ENCODE results near the gene ANKRD65.
"Not testable (repeated sequence)": the region's sequence is repeated elsewhere in the genome, so short reads cannot be mapped to it uniquely, and the experiment has no call there.

Gene ANKRD65

DNA sequence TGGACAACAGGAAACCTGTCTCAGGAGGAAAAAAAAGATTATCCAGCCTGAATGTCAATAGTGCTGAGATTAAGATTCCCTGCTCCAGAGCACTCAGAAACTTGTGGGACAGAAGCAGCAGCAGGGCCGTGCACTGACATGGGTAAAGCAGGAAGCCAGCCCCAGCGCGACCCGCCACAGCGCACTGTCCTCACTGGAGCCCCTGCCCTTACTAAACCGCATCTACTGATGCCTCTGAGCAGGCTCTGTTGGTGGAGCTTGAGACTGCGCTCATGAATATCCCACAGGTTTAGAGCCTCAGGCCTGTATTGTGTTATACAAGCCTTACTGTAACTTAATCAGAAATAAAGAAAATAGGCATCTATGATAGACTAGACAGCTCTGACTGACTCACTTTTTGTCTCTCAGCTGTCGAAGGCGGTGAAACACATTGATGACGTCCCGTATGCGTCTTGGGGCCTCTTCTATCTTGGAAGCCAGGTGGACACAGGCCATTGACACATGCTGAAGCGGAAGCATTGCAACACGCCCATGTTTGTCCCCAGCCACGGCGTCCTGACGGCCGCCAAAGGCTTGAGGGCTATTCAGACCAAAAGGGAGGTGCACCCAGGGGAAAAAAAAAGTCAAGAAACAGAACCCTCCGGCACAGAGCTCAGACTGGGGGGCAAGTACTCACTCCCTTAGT is 23.1 kb downstream of the ANKRD65 start:
- no peak for DNase-seq (ENCODE audit: low read depth in 2 of 2)

DNA sequence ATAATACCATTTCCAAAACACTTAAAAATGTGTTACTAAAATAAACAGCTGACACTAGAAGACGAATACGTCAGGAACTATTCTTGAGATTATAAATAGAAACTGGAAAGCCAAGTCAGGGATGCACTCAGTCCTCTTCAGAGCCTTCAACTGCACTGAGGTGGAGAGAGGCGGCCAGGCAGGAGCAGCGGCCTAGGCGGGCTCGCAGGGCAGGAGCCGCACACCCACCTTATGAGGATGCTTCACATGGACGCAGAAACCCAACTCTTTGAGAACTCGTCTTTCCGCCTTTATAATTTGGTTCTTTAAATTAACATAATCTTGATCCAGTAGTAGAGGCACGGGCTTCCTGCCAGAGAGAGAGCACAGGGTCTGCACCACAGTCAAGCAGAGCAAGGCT is 25.9 kb downstream of the ANKRD65 start:
- no peak for DNase-seq (ENCODE audit: low read depth in 2 of 2)

DNA sequence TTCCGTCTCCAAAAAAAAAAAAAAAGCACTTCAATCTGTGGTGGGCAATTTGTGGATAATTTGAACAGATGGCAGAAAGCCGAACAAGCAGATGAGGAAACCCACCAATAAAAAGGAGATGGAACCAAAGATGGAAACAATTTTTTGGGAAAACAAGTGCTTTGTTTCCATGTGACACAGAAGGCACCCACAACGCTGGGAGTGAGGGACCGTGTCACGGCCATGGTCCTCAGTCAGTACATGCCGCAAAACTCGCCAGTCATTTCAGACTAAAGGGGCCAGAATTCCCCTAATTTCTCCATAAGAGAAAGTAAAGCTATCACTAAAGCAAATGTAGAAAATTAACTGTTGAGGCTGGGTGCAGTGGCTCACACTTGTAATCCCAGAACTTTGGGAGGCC is 27.0 kb downstream of the ANKRD65 start:
- no peak for DNase-seq (ENCODE audit: low read depth in 2 of 2)

DNA sequence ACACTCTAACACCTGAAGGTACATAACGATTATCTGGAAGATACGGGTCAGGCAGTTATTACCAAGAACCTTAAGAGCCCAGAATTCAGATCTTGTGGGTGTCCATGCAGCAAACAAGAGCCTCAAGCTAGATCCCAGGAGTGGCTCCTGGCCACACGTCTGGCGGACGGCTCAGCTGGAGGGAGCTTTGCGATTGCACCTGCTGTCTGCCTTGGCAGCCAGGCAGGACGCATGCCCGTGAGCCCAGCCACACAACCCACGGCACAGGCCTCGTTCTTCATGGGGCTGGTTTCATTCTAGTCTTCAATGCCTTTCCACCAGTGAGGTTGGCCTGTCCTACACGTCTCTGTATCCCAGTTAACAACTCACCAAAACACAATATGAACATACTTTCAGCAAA is 27.6 kb downstream of the ANKRD65 start:
- DNase-seq (ENCODE audit: low read depth in 2 of 2): no peak

DNA sequence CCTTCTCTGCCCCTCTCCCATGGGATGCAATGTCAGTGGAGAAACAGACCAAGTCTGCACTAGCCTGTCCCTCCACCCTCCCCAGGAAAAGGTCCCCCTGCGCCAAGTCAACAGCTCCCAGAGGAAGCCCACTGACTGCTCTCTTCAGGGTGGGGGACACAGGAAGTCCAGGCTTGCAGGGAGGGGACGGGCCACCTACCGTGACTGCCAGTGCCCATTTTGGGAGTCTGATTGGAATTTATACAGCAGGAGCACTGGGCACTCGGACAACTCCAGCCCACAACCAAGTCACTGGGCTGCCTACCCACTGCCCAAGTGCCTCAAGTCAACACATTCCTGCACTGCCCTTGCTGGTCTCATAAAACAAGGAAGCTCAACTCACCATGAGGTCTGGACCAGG is 28.1 kb downstream of the ANKRD65 start:
- no peak for DNase-seq (ENCODE audit: low read depth in 2 of 2)

DNA sequence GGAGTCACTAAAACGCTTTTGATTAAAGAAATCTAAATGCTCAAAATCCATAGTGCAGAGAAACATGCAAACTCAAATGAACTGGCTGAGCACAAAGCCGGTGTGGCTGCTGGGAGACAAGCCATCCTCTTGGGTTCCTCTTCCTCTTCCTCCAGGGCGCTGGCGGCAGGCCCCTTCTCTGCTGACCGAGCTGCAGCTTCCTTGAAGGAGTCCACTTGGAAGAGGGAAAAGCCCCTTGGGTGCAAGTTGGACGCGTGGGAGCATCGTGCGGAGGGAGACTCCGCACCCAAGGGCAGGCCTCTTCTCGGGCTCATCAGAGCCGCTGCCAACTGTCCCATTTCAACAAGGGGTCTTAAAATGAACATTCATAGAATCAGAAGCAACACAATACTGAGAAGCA is 29.9 kb downstream of the ANKRD65 start:
- no peak for DNase-seq (ENCODE audit: low read depth in 2 of 2)

DNA sequence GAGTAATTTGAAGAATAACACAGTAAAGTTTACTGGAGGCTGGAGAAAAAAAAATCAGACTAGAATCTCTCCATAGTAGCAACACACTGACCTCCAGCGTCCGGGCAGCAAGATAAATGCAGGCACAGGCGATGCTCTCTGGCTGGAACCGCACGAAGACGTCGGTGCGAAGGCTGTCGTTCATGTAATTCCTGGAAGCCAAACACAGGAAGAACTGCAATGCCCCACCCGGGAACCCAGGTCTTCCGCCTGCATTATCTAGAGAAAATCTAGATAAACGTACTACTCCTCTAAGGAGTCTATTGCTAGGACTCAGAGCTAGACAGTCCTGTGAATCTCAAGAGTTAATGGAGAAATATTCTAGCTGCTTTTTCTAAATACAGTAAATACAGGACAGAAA is 30.4 kb downstream of the ANKRD65 start:
- DNase-seq (ENCODE audit: low read depth in 2 of 2): no peak

DNA sequence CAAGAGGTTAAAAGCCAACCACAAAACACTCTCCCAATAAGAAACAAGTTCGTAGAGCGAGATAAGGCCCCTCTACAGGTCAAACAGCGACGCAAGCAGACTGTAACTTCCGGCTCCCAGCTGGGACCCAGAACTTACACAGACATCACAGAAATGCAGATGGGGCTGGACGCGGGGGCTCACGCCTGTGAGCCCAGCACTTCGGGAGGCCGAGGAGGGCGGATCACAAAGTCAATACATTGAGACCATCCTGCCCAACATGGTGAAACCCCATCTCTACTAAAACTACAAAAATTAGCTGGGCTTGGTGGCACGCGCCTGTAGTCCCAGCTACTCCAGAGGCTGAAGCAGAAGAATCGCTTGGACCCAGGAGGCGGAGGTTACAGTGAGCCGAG is 33.0 kb downstream of the ANKRD65 start:
- DNase-seq (ENCODE audit: low read depth in 2 of 2): no peak

DNA sequence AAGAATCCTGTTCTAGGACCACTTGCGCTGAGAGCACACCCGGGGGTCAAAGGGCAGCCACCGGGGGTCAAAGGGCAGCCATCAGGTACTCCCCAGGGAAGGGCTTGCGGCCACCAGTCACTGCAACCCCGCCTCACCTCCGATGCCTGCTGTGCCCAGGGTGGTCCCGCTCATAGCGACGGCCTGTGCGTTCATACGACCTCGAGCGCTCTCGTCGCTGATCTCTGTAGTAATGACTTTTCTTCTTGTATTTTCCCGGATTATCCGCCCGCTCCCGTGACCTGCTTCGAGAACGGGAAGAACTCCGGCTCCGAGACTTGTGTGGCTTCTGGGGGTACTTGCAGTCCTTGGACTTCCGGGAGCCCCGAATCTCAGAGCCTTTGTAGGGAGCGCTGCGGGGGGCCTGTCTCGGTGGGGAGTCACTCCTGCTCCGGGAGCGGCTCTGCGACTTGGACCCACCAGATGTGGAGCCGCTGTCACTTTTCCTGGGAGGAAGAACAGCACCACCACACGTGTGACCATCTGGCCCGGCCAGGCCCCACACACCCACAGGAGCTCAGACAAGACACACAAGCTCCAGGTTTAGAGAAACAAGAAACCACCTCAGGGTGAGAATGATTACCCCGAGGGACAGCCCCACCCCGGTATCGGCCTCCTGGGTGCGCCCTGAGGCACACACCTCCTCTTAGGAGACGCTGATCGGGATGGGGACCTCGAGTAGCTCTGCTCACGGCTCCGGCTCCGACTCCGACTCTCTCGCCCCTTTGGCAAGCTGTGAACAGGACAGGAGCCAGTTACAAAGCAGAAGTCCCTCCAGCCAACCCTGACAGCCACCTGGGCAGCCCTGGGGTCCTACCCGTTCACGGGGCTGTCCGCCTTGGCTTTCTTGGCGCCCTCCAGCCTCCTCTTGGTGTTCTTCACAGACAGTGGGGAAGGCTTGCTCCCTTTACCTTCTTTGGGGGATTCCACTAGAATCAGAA is 33.7 kb downstream of the ANKRD65 start:
- DNase-seq (ENCODE audit: low read depth in 2 of 2): no peak

DNA sequence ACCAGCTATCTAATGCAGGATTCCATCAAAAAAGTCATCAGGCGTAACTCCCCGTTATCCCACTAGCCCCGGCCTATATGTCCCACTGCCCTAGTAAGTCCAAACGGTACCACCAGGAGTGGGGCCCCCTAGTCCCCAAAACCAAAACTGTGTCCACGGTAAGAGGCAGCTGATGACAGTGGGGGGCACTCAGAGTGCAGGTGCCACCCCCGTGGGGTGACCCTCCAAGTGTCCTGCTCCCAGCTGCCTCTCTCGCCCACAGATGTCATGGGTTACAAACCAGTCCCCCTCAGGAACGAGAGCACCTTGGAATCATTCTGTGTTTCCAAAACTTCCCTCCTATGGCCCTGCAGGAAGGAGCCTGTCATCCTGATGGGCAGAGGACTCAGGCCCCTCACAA is 35.1 kb downstream of the ANKRD65 start:
- no peak for DNase-seq (ENCODE audit: low read depth in 2 of 2)

DNA sequence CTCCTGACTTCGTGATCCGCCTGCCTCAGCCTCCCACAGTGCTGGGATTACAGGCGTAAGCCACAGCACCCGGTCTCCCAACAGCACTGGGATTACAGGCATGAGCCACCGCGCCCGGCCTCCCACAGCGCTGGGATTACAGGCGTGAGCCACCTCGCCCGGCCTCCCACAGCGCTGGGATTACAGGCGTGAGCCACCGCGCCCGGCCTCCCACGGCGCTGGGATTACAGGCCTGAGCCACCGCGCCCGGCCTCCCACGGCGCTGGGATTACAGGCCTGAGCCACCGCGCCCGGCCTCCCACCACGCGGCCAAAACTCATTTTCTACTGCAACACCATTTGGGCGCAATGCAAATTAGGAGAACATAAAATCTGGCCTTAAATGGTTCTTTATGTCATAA is 35.7 kb downstream of the ANKRD65 start:
- not testable (repeated sequence) for DNase-seq (ENCODE audit: low read depth in 2 of 2)

DNA sequence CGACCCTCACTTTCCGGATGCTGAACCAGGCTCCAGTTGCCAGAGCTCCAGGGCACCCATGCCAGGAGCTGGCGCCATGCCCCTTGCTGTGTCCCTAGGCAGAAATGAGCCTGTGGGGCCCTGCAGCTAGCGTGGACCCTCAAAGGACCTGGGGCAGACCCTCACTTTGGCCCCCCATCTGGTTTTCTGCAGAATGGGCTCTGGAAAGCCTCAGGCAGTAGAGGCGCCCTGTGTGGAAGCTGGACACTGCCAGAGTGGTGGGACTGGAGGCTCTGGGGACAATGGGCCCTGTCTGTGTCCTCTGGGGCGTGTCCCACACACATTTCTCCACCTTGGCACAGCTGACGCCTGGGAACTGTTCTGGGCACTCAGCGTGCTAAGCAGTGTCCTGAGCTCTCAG is 39.8 kb downstream of the ANKRD65 start:
- no peak for DNase-seq (ENCODE audit: low read depth in 2 of 2)

DNA sequence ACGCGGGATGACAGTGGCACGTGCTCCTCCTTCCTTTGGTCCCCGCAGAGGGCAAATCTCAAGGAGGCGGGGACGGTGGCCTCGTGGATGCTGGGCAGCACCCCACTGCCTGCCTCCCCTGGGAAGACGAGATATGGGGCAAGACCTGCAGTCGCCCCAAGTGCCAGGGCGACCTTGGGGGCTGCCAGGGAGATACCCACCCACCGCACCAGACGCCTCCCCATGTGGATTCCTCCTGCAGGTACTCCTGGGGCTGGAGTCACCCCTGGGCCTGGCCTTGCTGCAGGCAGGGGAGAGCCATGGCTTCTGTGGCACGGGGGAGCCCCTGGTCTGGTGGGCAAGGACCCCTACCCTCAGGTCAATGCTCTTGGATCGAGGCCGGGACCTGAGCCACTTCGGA is 40.2 kb downstream of the ANKRD65 start:
- no peak for DNase-seq (ENCODE audit: low read depth in 2 of 2)

DNA sequence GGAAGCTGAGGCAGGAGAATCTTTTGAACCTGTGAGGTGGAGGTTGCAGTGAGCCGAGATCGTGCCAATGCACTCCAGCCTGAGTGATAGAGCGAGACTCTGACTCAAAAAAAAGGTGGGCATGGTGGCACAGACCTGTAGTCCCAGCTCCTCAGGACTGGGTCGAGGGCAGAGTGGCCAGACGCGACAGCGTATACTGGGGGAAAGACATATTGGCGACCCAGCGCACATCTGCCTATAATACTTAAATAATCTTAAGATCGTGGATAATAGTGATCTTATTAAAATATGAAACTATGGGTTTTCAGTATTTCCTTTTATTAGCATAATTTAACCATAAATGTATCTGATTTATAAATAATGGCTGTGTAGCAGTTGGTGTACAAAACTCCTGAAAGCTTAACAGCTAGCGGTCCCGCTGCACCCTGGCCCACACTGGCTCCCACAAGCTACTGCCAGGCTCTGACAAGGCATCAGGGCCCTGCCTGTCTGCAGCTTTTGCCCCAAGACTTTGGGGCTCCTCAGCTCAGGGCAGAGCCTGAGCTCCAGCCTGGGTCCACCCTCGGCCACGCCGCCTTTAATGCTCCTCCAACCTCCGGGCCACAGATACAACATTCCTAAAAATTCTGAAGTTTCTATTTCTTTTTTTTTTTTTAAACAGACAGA is 43.4 kb downstream of the ANKRD65 start:
- DNase-seq (ENCODE audit: low read depth in 2 of 2): no peak

DNA sequence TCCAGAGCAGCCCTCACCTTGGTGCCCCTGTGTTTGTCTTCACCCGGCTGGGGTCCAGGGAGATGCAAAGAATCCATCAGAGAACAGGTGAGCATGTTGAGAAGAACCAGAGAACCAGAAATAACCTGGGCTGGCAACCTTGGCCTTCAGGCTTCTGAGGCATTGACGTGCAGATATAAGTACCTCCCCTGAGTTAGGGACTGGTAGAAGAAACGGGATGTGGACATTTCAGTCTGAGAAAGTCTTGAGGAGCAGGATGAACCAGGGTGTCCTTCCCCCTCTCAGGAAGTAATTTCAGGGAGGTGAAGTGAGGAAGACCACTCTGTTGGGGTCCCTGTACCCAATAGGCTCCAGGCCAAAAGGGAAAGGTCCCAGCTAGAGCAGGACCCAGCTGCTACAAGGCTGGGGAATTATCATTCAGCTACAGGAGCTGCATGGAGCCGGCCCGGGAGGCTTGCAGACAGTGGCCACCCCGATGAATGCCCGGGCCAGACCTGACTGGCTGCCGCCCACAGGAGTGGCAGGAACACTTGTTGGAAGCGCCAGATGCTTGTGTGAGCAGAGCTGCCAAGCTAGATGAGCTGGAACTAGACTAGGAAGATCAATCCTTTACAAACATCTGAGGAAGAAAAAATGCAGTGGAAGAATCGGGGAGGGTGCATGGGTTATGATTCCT is 44.4 kb downstream of the ANKRD65 start:
- no peak for DNase-seq (ENCODE audit: low read depth in 2 of 2)

DNA sequence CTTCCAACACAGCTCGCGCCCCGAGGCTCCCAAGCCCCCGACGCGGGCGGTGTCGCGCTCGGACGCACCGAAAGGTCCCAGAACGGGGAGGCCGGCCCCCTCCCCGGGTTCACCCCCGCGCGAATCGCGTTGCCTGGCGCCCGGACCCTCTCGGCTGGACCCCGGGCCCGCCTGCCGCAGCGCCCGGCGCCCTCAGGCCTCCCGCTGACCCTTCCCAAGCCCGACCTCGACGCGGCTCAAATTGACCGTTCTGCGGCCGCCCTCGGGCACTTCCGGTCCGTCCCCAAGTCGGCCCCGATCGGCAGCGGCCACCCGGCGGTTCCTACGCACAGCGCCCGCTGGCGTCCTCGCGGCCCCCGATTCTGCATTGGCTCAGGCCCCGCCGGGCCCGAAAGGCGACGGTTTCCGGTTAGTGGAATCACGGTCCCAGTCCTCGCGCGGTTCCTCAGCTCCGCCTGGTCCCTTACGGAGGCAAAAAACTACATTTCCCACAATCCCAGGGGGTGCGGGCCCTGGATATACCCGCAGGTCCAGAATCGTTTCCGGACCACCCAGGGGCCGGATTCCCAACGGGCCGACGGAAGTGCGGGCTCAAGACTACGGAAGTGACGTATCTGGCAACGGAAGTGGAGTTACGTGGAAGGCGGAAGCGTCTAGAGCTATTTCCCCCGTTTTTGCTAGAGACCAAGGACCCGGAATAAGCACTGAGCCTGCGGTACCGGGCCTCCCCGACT is 46.0 kb downstream of the ANKRD65 start, which contains the start of gene AURKAIP1:
Gene AURKAIP1 (minus strand): TSS at position 279 of the 734 bp plus-strand sequence. CDS start 451 bp downstream, outside the sequence.
- peak; percentile 100 for DNase-seq (ENCODE audit: low read depth in 2 of 2)

DNA sequence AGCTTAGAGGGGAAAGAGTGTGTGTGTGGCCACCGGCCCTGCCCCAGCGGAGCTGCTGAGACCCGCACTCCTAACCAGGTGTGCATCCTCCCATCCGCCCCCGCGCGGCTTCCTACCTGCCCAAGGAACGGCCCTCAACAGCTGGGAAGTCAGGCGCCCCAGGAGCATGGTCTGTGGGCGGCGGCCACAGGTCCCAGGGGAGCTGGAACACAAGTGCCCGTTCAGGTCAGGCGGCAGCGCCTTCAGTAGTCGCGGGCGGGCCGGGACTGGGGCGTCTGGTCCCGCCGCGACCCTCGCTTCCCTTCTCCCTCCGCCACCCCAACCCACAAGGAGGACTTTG is 46.5 kb downstream of the ANKRD65 start:
- DNase-seq (ENCODE audit: low read depth in 2 of 2): no peak

DNA sequence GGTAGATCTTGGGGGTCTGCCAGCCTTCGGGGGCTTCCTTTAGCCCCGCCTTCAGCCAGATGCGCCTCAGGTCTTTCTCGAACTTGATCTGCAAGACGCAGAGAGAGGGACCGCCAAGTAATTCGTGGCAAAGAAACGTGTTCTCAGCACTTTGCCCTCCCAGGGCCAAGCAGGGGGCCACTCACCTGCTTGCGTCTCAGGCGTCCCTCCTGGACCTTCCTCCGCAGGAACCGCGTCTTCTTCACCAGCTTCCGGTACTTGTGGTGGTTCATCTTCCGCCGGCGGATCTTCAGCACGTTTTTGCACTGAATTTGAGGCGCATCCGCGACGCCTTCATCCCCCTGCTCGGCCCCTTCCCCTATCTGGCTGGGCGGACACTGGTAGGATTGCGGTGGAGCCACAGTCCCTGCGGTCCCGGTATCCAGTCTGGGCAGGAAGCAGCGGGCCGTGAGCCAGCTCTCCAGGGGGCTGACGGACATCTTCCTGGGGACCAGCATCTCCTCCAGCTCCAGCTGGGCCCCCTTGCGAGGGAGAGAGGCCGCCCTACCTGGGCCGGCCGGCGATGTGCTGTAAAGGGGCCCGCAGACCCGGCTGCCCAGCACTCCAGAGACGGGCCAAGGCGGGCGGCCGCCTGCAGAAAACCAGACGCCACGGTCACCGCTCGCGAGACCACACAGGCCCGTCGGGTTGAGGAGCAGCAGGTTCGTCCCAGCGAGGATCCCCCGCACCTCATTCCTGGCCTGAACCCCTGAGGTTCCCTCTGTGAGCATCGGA is 47.1 kb downstream of the ANKRD65 start:
- DNase-seq (ENCODE audit: low read depth in 2 of 2): no peak

DNA sequence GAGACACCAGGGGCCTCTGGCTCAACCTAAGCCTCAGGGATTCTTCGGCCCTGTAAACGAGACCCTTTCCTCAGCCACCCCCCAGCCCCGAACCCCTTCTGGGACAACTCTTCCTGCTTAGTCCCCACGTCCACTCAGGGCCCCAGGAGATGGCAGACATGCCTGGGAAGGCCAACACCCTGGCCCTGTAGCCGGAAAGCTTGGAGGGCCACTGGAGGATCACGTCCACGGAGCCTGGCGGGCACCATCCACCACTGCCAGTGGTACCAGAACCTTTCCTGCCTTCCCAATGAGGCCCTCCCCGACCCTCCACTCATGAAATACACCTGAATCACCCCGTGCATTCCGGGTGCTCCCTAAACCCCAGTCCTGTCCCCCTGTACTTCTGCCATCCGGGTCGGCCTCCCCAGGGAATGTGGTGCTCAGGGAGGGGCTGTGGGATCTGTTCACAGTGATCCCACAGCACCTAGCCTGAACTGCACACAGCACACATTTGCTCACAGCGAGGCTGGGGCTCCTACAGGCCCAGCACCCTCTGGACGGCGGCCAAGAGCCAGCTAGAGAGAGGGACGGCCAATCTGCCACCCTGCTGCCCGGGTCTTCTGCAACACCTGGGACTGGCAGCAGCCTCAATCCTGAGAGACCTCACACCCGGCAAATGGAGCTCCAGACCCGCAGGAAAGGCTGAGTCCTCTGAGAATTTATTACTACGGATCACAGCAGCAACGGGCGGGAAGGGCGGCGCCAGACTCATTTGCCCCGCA is 47.8 kb downstream of the ANKRD65 start:
- no peak for DNase-seq (ENCODE audit: low read depth in 2 of 2)

All from fibroblast of skin of left quadriceps (primary cell).